KMS-11 (cell line): ENCODE measurements around the gene RHBG.

Experiments
- H2AFZ ChIP-seq: fragments of 200-600 bp; sonication (generic); 2 replicates; pipeline ENCODE4 v1.6.1; 2016; ENCODE audit warnings: antibody characterized with exemption, mixed run types, low read depth
- H3K27ac ChIP-seq: fragments of 200-600 bp; sonication (generic); 2 replicates; pipeline ENCODE4 v1.6.1; 2016; ENCODE audit warnings: mild to moderate bottlenecking, mixed run types
- H3K27me3 ChIP-seq: fragments of 200-600 bp; sonication (generic); 2 replicates; pipeline ENCODE4 v1.6.1; 2017; ENCODE audit warnings: mild to moderate bottlenecking, low read depth, mixed run types, moderate library complexity; ENCODE audit not compliant: insufficient read depth
- H3K36me3 ChIP-seq: fragments of 200-600 bp; sonication (generic); 2 replicates; pipeline ENCODE4 v1.6.1; 2017; ENCODE audit warnings: mild to moderate bottlenecking, mixed run types; ENCODE audit not compliant: insufficient read depth
- H3K4me1 ChIP-seq: fragments of 200-600 bp; sonication (generic); 2 replicates; pipeline ENCODE4 v1.6.1; 2016; ENCODE audit warnings: mild to moderate bottlenecking, low read depth, mixed run types; ENCODE audit not compliant: poor library complexity, severe bottlenecking
- H3K4me2 ChIP-seq: fragments of 200-600 bp; sonication (generic); 2 replicates; pipeline ENCODE4 v1.7.0; 2016; ENCODE audit warnings: mild to moderate bottlenecking, mixed run types
- H3K4me3 ChIP-seq: fragments of 200-600 bp; sonication (generic); IDR thresholded peaks from 2 replicates; pipeline ENCODE4 v1.6.1; 2017; ENCODE audit warnings: low read depth, low read length, mixed read lengths; ENCODE audit not compliant: insufficient read depth
- H3K79me2 ChIP-seq: fragments of 200-600 bp; sonication (generic); 2 replicates; pipeline ENCODE4 v1.6.1; 2016; ENCODE audit warnings: low read depth, mixed run types; ENCODE audit not compliant: insufficient read depth
- H3K9ac ChIP-seq: fragments of 200-600 bp; sonication (generic); 2 replicates; pipeline ENCODE4 v1.6.1; 2016; ENCODE audit warnings: mild to moderate bottlenecking, mixed run types
- H4K20me1 ChIP-seq: fragments of 200-600 bp; sonication (generic); 2 replicates; pipeline ENCODE4 v1.6.1; 2016; ENCODE audit warnings: mild to moderate bottlenecking, mixed run types; ENCODE audit not compliant: insufficient read depth
- TF ChIP-seq, protein P1 (sequence below): fragments of 200-600 bp; sonication (generic); conservative IDR thresholded peaks from 2 replicates; pipeline ENCODE4 v1.6.1; 2017; ENCODE audit warnings: low read depth, mild to moderate bottlenecking, antibody characterized with exemption, low read length, moderate library complexity, mixed read lengths

RHBG gene

DNA sequence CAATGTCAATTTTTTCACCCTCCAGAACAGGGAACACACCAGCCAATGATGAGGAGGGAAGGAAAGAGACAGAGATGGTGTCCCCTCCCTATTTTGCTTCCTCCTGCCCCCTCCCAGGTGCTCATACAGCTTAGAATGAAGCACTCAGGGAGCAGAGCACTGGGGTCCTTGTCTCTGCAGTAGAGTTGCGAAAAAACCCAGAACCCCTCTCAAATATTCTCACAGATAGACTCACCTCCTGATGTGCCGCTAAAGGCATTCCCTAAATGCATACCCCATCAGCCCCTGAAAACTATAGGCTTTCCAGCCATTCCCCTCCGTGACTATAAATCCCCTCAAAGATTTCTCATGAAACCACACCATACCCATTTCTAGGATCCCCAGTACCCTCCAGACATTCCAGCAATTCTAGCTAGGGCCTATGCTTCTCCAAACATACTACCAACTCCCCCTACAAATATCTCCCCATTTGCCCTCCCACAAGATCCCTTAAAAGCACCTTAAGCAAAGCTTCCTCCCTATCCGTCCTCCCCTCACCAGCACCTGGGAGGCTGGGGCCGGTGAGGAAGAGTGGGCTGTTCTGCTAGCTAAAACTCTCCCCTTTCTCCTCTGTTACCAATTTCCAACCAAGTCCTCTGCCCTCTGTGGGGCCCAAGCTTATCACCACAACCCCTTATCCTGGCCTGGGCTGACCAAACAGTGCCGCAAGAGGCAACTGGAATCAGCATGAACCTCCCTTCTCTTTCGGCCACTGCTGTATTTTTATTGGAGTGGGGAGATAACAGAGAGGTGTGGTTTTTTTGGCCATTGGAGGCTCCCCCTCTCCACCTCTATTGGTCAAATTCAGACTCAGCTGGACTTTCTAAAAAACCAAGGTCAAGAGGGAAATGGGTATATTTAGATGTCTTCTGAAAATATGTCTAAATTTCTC lies 54.7 kb downstream of the RHBG start:
- Histone ChIP-seq H3K27ac (no peak overlapping the region), H3K36me3 (no peaks in the 10 kb centered on the region), H3K79me2 (no peaks in the 10 kb centered on the region), H3K9ac (no peak overlapping the region), H4K20me1 (no peaks in the 10 kb centered on the region), H3K4me3 (no peak overlapping the region), H3K27me3 (peaks cover 100% of the 10 kb centered on the region), H2AFZ (no peak overlapping the region), H3K4me2 (no peak overlapping the region), H3K4me1 (peaks cover 22% of the 10 kb centered on the region)
- TF ChIP-seq, protein P1, sequence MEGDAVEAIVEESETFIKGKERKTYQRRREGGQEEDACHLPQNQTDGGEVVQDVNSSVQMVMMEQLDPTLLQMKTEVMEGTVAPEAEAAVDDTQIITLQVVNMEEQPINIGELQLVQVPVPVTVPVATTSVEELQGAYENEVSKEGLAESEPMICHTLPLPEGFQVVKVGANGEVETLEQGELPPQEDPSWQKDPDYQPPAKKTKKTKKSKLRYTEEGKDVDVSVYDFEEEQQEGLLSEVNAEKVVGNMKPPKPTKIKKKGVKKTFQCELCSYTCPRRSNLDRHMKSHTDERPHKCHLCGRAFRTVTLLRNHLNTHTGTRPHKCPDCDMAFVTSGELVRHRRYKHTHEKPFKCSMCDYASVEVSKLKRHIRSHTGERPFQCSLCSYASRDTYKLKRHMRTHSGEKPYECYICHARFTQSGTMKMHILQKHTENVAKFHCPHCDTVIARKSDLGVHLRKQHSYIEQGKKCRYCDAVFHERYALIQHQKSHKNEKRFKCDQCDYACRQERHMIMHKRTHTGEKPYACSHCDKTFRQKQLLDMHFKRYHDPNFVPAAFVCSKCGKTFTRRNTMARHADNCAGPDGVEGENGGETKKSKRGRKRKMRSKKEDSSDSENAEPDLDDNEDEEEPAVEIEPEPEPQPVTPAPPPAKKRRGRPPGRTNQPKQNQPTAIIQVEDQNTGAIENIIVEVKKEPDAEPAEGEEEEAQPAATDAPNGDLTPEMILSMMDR, result no peak

DNA sequence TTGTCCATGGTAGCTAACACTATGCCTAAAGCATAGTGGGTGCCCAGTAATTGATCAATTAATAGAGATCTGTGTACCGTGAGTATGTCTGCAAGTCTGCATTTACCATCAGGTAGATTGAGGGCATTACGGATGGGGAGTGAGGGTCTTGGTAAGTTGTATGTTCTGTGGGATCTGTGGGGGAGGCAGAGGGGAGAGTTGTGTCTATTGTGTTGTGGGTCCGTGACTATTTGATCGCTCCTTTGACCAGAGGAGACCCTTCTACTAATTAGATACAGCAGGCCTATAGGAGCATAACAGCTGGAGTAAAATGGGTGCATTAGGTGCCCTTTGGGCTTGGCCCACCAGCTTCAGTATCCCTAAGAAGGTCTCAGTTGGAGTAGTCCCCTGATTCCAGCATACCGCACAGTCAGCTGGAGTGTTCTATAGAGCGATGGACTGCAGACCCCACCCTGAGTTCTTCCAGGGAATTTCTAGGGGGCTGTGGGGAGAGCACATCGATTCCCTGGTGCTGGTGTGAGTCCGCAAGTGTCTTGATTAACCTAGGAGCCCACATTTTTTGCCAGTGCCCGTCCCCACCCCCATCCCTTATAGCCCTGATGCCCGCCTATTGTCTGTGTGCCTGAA lies 55.9 kb downstream of the RHBG start:
- Histone ChIP-seq H2AFZ (no peak overlapping the region), H3K27me3 (peaks cover 100% of the 10 kb centered on the region), H3K9ac (no peak overlapping the region), H3K27ac (no peak overlapping the region), H3K4me3 (no peak overlapping the region), H3K4me2 (no peak overlapping the region), H3K36me3 (no peaks in the 10 kb centered on the region), H4K20me1 (no peaks in the 10 kb centered on the region), H3K79me2 (no peaks in the 10 kb centered on the region), H3K4me1 (peaks cover 20% of the 10 kb centered on the region)
- TF ChIP-seq, protein P1, result no peak

DNA sequence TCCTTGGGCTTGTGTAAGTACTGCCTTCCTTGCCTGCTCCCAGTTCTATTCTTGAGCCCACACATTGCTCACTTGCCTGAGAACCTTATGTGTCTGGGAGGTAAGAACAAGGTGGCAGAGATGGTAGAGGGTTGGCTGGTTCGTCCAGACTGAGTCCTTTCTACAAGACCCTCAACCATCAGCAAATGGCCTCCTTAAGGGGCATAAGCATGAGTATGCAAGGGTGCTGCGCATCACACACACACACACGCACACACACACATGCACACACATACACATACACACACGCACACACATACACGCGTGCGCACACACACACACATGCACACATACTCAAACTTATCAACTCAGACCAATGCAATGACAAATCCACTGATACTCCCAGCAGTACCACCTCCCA lies 56.9 kb downstream of the RHBG start:
- Histone ChIP-seq H3K4me3 (no peak overlapping the region), H3K9ac (no peak overlapping the region), H3K4me2 (no peak overlapping the region), H3K4me1 (peaks cover 10% of the 10 kb centered on the region), H3K27me3 (peaks cover 100% of the 10 kb centered on the region), H3K36me3 (no peaks in the 10 kb centered on the region), H3K79me2 (no peaks in the 10 kb centered on the region), H3K27ac (no peak overlapping the region), H4K20me1 (no peaks in the 10 kb centered on the region), H2AFZ (no peak overlapping the region)
- TF ChIP-seq, protein P1, result no peak

DNA sequence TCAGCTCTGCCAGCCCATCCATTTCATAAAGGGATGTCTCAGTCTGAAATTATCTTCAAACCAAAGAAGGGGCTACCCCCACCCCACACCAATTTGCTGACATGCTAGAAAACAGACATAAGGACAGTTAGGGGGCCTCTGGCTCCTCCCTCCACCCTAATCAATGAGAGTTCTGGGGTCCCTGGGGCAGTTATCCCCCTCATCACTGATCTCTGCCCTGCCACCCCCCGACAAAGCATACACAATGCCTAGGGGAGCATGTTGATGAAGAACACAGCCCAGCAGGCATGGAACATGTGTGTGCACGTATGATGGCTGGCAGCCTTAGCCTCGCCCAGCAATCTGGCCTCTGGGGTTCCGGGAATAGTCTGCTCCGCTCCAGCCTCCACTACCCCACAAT lies 58.9 kb downstream of the RHBG start:
- Histone ChIP-seq H2AFZ (no peak overlapping the region), H3K79me2 (no peaks in the 10 kb centered on the region), H3K27ac (no peak overlapping the region)

More for the DNA sequence above, 58.9 kb downstream of the RHBG start:
- Histone ChIP-seq H3K4me3 (no peak overlapping the region), H4K20me1 (no peaks in the 10 kb centered on the region), H3K4me2 (no peak overlapping the region), H3K9ac (no peak overlapping the region), H3K36me3 (no peaks in the 10 kb centered on the region), H3K4me1 (no peaks in the 10 kb centered on the region), H3K27me3 (peaks cover 100% of the 10 kb centered on the region)
- TF ChIP-seq, protein P1, result no peak
